PC-3 (cell line): ENCODE data around the gene UBA7. TPM values are rescaled to one million over a fixed set of nuclear protein-coding genes. Genes with fewer than 3 reads are reported as not detected.

Source experiments
- ATAC-seq: fragments of 200-7000 bp; cut with Tn5 transposase; 2 replicates; pipeline ENCODE4 v1.9.1; 2020; ENCODE audit warnings: mild to moderate bottlenecking, moderate library complexity
- Bru-seq: library from RNA; stranded (reverse); fragments of 400-500 nt; gene quantifications from one replicate; lab custom pipeline; 2021; lab: Mats Ljungman, UMichigan
- BruChase-seq, 2 experiments: library from RNA; stranded (reverse); fragments of 400-500 nt; gene quantifications; one replicate each; lab custom pipeline; 2021; lab: Mats Ljungman, UMichigan
- BruUV-seq: library from RNA; stranded (reverse); fragments of 400-500 nt; replicated peaks from 2 replicates; lab custom pipeline; 2021; lab: Mats Ljungman, UMichigan
- CTCF ChIA-PET: fragments of 300-600 bp; sonication (Branson Sonifier 250); formaldehyde crosslinking; loops from one replicate; lab custom pipeline; 2022; ENCODE audit warnings: antibody characterized with exemption; lab: Charles Lee
- POLR2A ChIA-PET: fragments of 300-600 bp; sonication (Branson Sonifier 250); formaldehyde crosslinking; loops from one replicate; lab custom pipeline; 2022; ENCODE audit warnings: antibody characterized with exemption; ENCODE audit not compliant: unreplicated experiment; lab: Charles Lee
- DNase-seq: peaks from one replicate; pipeline ENCODE4 v3.0.0-alpha.2; 2015
- H2AFZ ChIP-seq: fragments of 300-600 bp; sonication (generic); 2 replicates; pipeline ENCODE4 v1.6.0; 2016; ENCODE audit warnings: antibody characterized with exemption, low read length
- H3F3A ChIP-seq: fragments of 300-600 bp; sonication (generic); one replicate; pipeline ENCODE4 v1.6.0; 2017; ENCODE audit warnings: antibody characterized with exemption, low read length, control low read depth, mild to moderate bottlenecking; ENCODE audit not compliant: unreplicated experiment
- H3K27ac ChIP-seq: fragments of 300-600 bp; sonication (generic); 2 replicates; pipeline ENCODE4 v1.5.1; 2016; ENCODE audit warnings: mild to moderate bottlenecking, low read length
- H3K27me3 ChIP-seq: fragments of 300-600 bp; sonication (generic); 2 replicates; pipeline ENCODE4 v1.6.1; 2016; ENCODE audit warnings: low read length, mixed read lengths
- H3K36me3 ChIP-seq: fragments of 300-600 bp; sonication (generic); 2 replicates; pipeline ENCODE4 v1.6.1; 2016; ENCODE audit warnings: low read depth, mixed run types, low read length, mixed read lengths
- H3K4me1 ChIP-seq: fragments of 300-600 bp; sonication (generic); 2 replicates; pipeline ENCODE4 v1.5.1; 2016; ENCODE audit warnings: low read length; ENCODE audit not compliant: insufficient read depth
- H3K4me2 ChIP-seq: fragments of 300-600 bp; sonication (generic); 2 replicates; pipeline ENCODE4 v1.6.0; 2016; ENCODE audit warnings: low read length
- H3K4me3 ChIP-seq: fragments of 300-600 bp; sonication (generic); 2 replicates; pipeline ENCODE4 v1.5.1; 2016; ENCODE audit warnings: mild to moderate bottlenecking, low read length, mixed read lengths
- H3K79me2 ChIP-seq: fragments of 300-600 bp; sonication (generic); 2 replicates; pipeline ENCODE4 v1.6.1; 2017; ENCODE audit warnings: low read length, mixed read lengths
- H3K9ac ChIP-seq: fragments of 300-600 bp; sonication (generic); 2 replicates; pipeline ENCODE4 v1.6.0; 2016; ENCODE audit warnings: mild to moderate bottlenecking, low read length
- H3K9me2 ChIP-seq: fragments of 300-600 bp; sonication (generic); replicated peaks from 2 replicates; pipeline ENCODE4 v1.6.1; 2016; ENCODE audit warnings: mixed run types, low read length, mixed read lengths
- H3K9me3 ChIP-seq: fragments of 300-600 bp; sonication (generic); 2 replicates; pipeline ENCODE4 v1.6.1; 2016; ENCODE audit warnings: low read length, mixed read lengths
- H4K20me1 ChIP-seq: fragments of 300-600 bp; sonication (generic); 2 replicates; pipeline ENCODE4 v1.6.1; 2016; ENCODE audit warnings: low read length, mixed read lengths
- CTCF ChIP-seq: fragments of 300-600 bp; sonication (generic); conservative IDR thresholded peaks from 2 replicates; pipeline ENCODE4 v1.5.1; 2017; ENCODE audit warnings: antibody characterized with exemption, low read depth, mild to moderate bottlenecking, low read length
- EZH2 ChIP-seq: fragments of 300-600 bp; sonication (generic); IDR thresholded peaks from one replicate; pipeline ENCODE4 v1.6.1; 2017; ENCODE audit warnings: antibody characterized with exemption, mild to moderate bottlenecking, low read length; ENCODE audit not compliant: unreplicated experiment
- EZH2phosphoT487 ChIP-seq: fragments of 300-600 bp; sonication (generic); IDR thresholded peaks from 2 replicates; pipeline ENCODE4 v1.6.1; 2018; ENCODE audit warnings: mild to moderate bottlenecking, antibody characterized with exemption, low read length, borderline replicate concordance
- intact Hi-C: fragments of 100-400 bp; cut with micrococcal nuclease; formaldehyde crosslinking; loops from 2 replicates; pipeline ENCODE4 v1.9.0; 2023
- long read RNA-seq: library from polyadenylated mRNA; unstranded; transcript quantifications from one replicate; pipeline ENCODE4 v2.0.0, GENCODE V29; 2021; ENCODE audit not compliant: unreplicated experiment
- total RNA-seq: library from RNA; depleted of rRNA; stranded (reverse); fragments of >200 nt; gene quantifications from 2 replicates; pipeline ENCODE4 v1.2.3, GENCODE V29; 2014; rRNA removed

The UBA7 gene, protein sequence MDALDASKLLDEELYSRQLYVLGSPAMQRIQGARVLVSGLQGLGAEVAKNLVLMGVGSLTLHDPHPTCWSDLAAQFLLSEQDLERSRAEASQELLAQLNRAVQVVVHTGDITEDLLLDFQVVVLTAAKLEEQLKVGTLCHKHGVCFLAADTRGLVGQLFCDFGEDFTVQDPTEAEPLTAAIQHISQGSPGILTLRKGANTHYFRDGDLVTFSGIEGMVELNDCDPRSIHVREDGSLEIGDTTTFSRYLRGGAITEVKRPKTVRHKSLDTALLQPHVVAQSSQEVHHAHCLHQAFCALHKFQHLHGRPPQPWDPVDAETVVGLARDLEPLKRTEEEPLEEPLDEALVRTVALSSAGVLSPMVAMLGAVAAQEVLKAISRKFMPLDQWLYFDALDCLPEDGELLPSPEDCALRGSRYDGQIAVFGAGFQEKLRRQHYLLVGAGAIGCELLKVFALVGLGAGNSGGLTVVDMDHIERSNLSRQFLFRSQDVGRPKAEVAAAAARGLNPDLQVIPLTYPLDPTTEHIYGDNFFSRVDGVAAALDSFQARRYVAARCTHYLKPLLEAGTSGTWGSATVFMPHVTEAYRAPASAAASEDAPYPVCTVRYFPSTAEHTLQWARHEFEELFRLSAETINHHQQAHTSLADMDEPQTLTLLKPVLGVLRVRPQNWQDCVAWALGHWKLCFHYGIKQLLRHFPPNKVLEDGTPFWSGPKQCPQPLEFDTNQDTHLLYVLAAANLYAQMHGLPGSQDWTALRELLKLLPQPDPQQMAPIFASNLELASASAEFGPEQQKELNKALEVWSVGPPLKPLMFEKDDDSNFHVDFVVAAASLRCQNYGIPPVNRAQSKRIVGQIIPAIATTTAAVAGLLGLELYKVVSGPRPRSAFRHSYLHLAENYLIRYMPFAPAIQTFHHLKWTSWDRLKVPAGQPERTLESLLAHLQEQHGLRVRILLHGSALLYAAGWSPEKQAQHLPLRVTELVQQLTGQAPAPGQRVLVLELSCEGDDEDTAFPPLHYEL
- total RNA-seq (3.3 and 3.6 TPM in 2 replicates), Bru-seq, nascent RNA (percentile 29 among the genes with signal in this experiment), BruChase-seq, experiment 1, labeled RNA remaining after a 6-hour chase (percentile 61 among the genes with signal in this experiment), BruChase-seq, experiment 2, labeled RNA remaining after a 2-hour chase (percentile 45 among the genes with signal in this experiment)
- long read RNA-seq, partial matches to known transcripts: 4 of 5 reads
- long read RNA-seq, other reads (novel, unspliced or antisense): 1 of 5 reads

DNA sequence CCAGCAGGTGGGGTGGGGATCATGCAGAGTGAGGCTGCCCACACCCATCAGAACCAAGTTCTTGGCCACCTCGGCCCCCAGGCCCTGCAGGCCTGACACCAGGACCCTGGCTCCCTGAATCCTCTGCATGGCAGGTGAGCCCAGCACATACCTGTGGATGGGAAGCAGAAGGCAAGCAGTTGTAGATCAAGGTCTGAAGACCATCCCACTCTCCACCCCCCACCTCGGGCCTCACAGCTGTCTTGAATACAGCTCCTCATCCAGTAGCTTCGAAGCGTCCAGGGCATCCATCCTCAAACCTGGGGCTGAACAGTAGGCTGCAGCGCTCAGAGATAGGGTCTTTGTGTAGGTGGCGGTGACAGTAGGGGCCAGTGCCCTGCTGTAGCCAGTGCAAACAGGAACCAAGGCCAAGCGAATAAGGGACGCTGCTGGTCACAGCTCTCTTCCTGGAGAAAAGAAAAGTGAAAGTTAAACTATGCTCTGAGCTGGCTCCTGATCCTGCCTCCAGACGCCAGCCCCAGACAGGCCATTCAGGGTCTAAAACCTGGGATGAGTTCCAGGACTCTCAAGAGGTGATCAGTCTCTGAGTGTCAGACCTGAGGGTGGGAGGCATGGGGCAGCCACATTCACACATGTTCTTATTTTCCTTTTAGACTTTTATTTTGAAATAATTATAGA is at the start of gene UBA7:
TSS of gene UBA7 (minus strand) at position 457 of the 678 bp plus-strand sequence. CDS start at position 291, 166 bp downstream.
- Histone ChIP-seq H3K79me2 (no peaks in the 10 kb centered on the region), H3K4me1 (no peaks in the 10 kb centered on the region), H3K27ac (no peak within 1 kb of the TSS), H3K36me3 (no peaks in the 10 kb centered on the region), H3F3A (no peaks in the 10 kb centered on the region), H3K4me3 (no peak within 1 kb of the TSS), H3K27me3 (no peaks in the 10 kb centered on the region), H3K9me2 (no peaks in the 10 kb centered on the region), H3K9ac (no peak within 1 kb of the TSS), H4K20me1 (no peaks in the 10 kb centered on the region), H3K9me3 (no peaks in the 10 kb centered on the region), H3K4me2 (peak within 1 kb of the TSS; percentile 27), H2AFZ (peak within 1 kb of the TSS; percentile 35; the same call in 1 of the 2 replicates)
- DNase-seq (peak; percentile 14), ATAC-seq (peak; percentile 63)
- intact Hi-C loops: no loop called here
- ChIA-PET POLR2A (no interaction called here), CTCF (no interaction called here)
- BruUV-seq: TSS peak; percentile 24
- TF ChIP-seq CTCF (no peak), EZH2phosphoT487 (no peak), EZH2 (no peak)

DNA sequence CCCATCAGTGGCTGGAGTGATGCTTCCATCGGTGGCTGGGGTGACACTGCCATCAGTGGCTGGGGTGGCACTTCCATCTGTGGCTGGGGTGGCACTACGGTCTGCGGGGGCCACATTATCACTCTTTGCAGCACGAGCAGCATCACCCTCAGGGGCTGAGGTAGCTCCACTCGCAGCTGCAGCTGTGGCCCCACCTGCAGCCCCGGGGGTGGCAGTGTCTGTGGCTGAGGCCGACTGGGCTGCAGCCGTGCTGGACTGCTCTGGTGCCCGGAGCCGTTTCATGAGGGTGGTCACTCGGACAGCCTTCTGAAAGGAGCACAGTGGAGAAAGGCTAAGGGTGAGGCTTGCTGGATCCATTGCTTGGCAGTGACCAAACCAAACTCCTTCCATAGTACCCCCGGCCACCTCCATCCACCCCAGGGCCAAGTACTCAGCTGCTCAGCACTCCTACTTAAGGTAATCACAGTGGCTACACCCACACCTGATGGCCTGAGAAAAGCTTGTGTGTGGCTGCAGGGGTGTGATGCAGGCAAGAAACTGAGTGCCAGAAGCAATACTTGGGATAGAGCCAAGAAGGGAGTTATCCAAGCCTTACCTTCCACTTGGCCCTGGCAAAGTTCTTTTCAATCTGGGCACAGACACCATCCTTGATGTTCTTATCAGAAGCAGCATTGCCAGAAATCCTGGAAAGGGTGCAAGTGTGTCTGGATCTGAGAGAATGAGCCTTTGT is 46.0 kb upstream of the UBA7 start:
- H3K27me3 ChIP-seq: no peaks in the 10 kb centered on the region
- no peaks in the 10 kb centered on the region for H4K20me1 ChIP-seq
- no peak overlapping the region for H3K27ac ChIP-seq
- H3K4me1 ChIP-seq: peaks cover 10% of the 10 kb centered on the region; the same call in 1 of the 2 replicates
- H3K9ac ChIP-seq: no peak overlapping the region
- H3K9me3 ChIP-seq: no peaks in the 10 kb centered on the region
- ATAC-seq (no peak), DNase-seq (no peak)
- no TSS peak for BruUV-seq
- POLR2A ChIA-PET: no interaction called here
- no peak overlapping the region for H3K4me3 ChIP-seq
- H2AFZ ChIP-seq: no peak overlapping the region
- no peak overlapping the region for H3K4me2 ChIP-seq
- no peaks in the 10 kb centered on the region for H3F3A ChIP-seq
- CTCF ChIA-PET: no interaction called here
- H3K36me3 ChIP-seq: no peaks in the 10 kb centered on the region
- H3K79me2 ChIP-seq: peaks cover 16% of the 10 kb centered on the region
- intact Hi-C loops: no loop called here
- no peaks in the 10 kb centered on the region for H3K9me2 ChIP-seq
- TF ChIP-seq CTCF: no peak
- TF ChIP-seq EZH2: no peak
- TF ChIP-seq EZH2phosphoT487: no peak
